GM19438 (cell line): ENCODE results near the gene RPEL1.
"Not testable (repeated sequence)": the region's sequence is repeated elsewhere in the genome, so short reads cannot be mapped to it uniquely, and the experiment has no call there.

Source experiments
- ATAC-seq: cut with Tn5 transposase; IDR thresholded peaks from one replicate; pipeline ENCODE4 v1.9.1; 2021; ENCODE audit warnings: low read depth; ENCODE audit not compliant: unreplicated experiment

Gene RPEL1

DNA sequence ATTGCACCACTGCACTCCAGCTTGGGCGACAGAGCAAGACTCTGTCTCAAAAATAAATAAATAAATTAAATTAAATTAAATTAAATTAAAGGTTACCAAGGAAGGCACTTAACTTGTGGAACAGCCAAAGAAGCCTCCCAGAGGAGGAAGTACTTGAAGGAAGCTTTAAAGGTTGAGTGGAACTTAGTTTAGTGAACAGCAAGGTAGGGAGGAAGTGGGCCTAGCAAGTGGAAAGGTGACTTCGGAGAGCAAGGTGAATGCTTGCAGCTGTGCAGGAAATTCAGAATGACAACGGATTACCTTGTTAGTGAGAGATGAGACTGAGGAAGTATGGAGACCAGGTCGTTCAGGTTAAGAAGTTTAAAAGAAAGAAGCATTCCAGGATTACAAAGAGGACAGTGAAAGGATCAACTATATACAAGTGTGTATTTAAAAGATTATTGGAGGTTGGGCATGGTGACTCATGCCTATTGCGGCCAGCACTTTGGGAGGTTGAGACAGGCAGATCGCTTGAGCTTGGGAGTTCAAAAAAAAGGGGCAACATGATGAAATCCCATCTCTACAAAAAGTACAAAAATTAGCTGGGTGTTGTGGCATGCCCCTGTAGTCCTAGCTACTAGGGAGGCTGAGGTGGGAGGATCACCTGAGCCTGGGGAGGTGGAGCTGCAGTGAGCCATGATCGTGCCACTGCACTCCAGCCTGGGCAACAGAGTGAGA, 12.8 kb upstream of the RPEL1 start:
- no peak for ATAC-seq

DNA sequence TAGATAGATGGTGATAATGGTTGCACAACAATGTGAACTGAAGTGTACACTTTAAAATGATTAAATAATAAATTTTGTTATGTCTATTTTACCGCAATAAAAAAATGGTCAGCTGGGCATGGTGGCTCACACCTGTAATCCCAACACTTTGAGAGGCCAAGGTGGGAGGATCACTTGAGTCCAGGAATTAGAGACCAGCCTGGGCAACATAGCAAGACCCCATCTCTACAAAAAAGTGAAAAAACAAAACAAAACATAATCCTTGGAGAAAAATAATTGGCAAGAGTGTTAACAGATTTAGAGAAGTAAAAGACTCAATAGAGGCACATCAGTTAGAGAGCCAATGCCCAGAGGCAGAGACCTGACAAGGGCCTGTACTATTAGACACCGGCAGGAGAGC, 9.9 kb upstream of the RPEL1 start:
- no peak for ATAC-seq

DNA sequence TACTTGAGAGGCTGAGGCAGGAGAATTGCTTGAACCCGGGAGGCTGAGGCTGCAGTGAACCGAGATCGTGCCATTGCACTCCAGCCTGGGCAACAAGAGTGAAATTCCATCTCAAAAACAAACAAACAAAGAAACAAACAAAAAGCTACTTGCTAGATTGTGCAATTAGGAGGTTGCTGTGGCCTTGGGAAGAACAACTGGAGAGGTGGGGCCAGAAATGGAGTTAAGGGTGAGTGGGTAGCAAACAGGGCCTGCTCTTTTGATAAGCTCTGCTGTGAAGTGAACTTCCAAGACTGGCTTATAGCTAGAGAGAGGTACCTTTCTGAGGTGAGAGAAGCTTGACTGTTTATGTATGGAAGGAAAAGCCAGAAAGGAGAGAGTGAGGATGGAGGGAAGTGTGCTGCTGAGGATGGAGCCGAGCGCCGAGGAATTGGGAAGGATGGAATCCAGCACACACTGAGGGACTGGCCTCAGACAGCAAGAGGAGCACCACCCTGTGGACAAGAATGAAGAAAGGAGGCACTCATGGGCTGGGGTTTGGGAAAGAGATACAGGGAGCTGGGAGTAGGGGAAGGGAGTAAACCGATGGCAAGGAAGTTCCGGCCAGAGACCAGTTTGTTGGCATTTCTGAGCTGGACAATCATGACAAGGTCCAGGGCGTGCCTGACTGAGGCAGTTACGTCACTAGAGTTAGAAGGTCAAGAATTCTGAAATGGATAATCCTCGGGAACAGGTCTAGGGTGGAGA, 7.0 kb upstream of the RPEL1 start:
- ATAC-seq: no peak

DNA sequence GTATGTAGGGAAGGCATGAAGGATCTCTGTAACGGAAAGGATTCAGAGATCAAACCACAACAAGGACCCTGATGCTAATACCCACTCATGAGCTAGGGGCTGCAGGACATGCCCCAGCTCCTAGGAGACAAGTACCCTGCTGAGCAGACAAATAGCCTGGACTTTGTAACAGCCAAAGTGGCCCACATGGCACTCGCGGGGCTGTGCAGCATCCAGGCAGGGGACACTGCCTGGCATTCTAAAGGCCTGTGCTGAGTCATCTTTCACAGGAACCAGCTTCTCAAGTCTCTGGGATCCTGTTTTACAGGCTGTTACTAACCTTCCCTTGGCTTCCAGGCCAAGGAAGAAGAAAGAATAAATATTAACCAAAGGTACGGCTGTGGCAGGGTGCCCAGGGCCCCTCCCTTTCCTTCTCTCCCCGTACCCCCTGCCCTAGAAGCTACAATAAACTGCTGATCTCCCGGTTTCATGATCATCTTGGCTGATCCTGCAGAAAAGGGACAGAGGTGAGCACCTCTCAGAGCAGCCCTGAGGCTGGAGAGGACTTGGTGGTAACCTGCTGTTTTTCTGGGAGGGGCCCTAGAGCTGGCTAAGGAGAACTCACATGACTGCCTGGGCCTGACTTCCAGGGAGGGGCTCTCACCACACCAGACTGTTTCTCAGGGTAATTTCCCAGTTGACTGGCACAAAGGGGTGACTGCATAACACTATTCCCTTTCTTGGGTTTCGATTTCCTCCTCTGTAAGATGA, 4.2 kb upstream of the RPEL1 start:
- no peak for ATAC-seq

DNA sequence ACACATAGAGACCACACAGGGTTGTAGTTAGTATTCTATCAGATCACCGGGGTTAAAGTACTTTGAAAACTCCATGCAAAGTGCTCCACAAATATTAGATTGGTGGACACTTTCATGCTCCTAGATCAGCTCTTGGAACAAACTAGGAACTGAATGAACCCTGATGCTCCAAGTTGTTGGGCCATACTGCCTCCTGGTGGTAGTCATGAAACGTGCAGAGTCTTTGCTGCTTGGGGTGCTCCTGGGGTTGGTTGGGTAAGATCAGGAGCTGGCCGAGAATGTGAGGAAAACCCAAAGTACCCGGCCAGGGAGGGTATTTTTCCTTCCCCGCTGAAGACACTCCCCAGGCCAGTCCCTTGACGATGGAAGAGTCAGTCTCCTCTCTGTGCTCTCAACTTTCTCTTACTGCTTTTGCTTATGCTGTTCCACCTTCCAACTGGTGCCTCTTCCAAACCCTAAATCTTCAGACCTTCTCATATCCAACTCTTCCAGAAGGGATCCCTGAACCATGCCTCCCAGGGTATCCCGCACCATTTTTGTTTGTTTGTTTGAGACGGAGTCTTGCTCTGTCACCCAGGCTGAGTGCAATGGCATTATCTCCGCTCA, 918 bp upstream of the RPEL1 start:
- ATAC-seq: no peak

DNA sequence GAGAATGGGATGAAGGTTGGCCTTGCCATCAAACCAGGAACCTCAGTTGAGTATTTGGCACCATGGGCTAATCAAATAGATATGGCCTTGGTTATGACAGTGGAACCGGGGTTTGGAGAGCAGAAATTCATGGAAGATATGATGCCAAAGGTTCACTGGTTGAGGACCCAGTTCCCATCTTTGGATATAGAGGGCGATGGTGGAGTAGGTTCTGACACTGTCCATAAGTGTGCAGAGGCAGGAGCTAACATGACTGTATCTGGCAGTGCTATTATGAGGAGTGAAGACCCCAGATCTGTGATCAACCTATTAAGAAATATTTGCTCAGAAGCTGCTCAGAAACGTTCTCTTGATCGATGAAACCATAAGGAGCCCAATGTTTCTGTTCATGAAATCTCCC, 637 bp downstream of the RPEL1 start:
- ATAC-seq: no peak

DNA sequence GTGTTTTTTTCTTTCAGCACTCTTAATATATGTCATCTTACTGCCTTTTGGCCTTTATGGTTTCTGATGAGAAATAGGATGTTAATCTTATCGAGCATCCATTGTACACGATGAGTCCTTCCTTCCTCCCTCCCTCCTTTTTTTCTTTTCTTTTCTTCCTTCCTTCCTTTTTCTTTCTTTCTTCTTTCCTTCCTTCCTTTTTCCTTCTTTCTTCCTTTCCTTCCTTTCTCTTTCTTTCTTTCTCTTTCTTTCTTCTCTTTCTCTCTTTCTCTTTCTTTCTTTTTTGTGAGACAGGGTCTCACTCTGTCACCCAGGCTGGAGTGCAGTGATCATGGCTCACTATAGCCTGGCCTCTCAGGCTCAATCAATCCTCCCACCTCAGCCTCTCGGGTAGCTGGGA, 8.4 kb downstream of the RPEL1 start:
- ATAC-seq: no peak

DNA sequence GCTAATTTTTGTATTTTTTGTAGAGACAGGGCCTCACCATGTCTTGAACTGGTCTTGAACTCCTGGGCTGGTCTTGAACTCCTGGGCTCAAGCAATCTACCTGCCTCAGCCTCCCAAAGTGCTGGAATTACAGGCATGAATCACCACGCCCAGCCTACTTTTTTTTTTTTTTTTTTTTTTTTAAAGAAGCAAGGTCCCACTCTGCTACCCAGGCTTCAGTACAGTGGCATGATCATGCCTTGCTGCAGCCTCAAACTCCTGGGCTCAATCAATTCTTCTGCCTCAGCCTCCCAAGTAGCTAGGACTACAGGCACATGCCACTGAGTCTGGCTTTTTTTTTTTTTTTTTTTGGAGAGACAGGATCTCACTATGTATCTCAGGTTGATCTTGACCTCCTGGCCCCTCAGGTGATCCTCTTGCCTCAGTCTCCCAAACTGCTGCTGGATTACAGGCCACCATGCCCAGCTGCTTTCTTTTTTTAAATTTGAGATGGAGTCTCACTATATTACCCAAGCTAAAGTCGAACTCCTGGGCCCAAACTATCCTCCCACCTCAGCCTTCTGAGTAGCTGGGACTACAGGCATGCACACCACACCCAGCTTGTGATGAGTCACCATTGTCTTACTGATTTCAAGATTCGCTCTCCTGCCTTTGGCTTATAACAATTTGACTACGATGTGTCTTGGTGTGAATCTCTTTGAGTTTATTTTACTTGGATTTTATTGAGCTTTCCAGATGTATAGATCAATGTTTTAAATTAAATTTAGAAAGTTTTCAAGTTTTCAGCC, 9.0 kb downstream of the RPEL1 start:
- no peak for ATAC-seq

DNA sequence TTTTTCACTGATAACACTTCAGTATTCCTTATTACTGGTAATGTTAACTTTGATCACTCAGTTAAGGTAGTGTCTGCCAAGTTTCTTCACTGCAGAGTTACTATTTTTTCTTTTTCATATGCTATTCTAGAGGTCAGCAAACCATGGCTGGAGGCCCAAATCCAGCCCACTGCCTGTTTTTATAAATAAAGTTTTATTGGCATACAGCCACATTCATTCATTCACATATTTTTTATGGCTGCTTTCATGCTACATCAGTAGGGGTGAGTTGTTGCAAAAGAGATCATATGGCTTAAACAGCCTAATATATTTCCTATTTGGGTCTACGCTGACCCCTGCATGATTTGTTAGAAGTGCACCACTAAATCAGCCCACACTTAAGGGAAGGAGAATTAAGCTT, 10.9 kb downstream of the RPEL1 start:
- no peak for ATAC-seq

DNA sequence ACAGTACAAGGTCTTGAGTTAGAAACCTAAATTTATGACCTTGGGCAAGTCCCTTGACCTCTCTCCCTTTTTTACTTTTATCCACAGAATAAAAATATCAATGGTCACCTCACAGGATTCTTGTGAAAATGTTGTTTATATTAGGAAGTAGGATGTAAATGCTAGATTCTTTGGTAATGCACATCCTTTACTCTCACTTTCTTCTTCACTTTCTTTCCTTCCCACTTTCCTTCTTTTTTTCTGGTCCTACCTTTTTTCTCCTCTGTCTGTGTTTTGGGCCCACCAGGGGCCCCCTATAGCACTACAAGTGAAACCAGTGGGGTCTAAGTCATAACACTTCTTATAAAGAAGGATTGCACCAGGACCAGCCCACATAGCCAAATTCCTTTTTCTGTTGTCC, 12.1 kb downstream of the RPEL1 start:
- no peak for ATAC-seq

DNA sequence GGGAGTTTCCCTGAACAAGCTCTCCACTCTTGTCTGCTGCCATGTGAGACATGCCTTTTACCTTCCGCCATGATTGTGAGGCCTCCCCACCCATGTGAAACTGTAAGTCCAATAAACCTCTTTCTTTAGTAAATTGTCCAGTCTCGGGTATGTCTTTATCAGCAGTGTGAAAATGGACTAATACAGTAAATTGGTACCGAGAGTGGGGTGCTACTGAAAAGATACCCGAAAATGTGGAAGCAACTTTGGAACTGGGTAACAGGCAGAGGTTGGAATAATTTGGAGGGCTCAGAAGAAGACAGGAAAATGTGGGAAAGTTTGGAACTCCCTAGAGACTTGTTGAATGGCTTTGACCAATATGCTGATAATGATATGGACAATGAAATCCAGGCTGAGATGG, 13.2 kb downstream of the RPEL1 start:
- ATAC-seq: not testable (repeated sequence)

DNA sequence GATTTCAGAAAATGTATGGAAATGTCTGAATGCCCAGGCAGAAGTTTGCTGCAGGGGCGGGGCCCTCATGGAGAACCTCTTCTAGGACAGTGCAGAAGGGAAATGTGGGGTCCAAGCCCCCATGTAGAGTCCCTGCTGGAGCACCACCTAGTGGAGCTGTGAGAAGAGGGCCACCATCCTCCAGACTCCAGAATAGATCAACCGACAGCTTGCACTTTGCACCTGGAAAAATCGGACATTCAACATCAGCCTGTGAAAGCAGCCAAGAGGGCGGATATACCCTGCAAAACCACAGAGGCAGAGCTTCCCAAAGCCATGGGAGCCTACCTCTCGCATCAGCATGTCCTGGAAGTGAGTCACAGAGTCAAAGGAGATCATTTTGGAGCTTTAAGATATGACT, 14.3 kb downstream of the RPEL1 start:
- ATAC-seq: no peak

DNA sequence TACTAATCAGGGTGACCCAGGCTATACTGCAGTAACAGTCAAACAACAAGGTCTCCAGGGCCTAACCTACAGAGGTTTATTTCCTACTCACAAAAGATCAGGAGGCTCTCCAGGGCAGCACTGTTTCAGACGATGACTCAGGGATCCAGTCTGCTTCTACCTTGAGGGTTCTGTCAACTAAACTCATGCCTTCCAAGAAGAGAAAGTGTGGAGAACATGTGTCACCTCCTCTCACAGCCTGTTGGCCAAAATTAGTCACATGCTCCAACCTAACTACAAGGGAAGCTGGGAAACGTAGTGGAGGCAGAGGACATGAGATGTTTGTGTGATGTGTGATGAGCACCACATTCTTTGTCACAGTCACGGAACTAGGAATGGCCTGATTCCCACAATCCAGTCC, 16.5 kb downstream of the RPEL1 start:
- ATAC-seq: no peak

DNA sequence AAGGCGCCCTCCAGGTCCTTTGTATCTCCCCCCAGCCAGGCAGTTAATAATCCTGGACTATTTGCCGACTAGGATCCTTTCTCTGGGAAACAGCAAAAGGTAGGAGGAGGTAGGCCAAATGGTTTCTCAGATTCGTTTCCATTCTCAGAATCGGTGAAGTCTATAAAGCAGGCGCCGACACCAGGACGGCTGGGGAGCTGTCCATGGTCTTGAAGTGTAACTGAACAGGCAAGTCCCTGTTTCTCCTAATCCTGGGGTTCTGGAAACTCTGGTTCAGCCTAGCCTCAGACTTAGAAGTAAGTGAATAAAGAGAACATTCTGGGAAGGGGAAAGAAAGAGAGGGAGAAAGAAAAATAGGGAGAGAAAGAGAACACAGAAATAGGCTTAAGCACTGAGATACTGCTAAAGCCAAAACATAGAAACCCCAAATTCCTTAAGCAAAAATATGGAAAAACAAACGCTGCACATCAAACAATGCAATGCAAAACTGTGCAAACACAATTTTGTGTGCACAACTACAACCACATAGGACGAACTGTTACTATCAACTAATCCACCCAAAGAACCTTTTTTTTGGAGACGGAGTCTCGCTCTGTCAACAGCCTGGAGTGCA, 20.1 kb downstream of the RPEL1 start:
- no peak for ATAC-seq

DNA sequence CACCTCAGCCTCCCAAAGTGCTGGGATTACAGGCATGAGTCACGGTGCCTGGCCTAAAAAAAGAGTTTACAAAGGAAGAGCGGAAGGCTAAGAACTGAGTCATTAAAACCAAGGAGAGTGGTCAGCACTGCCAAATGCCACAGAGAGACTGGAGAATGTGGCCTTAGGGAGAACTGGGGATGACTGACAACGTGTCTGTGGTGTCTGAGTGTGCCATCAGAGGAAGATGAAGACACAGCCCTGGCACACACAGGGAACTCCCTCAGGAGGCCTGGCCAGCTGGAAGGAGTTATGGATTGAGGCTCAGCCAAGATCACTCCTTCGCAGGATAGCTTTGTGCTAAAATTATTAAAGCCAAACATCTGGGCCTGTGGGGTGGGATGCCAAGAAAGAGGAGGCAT, 27.4 kb downstream of the RPEL1 start:
- no peak for ATAC-seq

DNA sequence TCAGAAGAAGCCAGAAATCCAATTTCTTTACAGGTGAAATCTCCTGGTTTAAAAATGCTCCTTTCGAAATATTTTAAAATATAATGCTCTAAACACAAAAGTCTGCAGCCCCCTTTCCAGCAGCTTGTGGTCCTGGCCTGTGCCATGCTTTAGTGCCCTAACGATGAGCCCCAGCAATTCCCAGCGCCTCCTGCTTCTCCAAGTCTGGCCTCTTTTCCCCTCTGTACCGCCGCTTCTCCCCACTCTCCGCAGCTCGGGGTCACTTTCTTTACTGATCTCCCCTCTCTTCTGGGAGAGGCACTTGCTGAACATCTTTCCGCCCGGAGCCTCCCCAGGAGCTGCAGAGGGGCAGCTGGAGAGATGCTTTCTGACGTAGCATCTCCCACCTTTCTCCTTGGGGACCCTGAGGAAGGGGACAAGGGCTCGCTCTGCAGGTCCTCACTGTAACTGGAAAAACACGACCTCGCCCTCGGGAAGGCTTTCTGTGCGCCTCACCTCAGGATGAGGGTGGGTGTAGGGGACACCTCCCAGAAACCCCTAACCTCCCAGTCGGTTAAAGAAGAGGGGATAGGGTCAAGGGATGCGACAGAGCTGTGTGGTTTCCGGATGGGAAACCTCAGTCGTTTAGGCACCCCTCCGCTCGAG, 30.7 kb downstream of the RPEL1 start:
- no peak for ATAC-seq

DNA sequence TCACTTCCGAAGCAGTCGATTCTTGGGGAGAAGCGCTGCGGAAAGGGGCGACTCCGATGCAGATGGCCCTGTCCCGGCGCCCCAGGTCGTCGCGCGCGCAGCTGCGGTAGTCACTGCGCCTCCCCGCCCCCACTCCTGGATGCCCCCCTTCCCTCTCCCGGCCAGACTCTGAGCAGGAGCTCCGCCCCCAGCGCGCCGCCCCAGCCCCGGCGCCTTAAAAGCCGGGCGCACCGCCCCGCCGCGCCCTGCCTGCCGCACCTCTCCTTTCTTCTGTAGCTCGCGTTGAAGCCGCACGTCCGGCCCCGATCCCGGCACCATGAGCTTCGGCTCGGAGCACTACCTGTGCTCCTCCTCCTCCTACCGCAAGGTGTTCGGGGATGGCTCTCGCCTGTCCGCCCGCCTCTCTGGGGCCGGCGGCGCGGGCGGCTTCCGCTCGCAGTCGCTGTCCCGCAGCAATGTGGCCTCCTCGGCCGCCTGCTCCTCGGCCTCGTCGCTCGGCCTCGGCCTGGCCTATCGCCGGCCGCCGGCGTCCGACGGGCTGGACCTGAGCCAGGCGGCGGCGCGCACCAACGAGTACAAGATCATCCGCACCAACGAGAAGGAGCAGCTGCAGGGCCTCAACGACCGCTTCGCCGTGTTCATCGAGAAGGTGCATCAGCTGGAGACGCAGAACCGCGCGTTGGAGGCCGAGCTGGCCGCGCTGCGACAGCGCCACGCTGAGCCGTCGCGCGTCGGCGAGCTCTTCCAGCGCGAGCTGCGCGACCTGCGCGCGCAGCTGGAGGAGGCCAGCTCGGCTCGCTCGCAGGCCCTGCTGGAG, 31.4 kb downstream of the RPEL1 start, which contains the start of gene INA:
Gene INA, plus strand, starts transcription at position 243 of the 817 bp plus-strand sequence. Its CDS starts 74 bp downstream, at position 317.
- no peak for ATAC-seq

DNA sequence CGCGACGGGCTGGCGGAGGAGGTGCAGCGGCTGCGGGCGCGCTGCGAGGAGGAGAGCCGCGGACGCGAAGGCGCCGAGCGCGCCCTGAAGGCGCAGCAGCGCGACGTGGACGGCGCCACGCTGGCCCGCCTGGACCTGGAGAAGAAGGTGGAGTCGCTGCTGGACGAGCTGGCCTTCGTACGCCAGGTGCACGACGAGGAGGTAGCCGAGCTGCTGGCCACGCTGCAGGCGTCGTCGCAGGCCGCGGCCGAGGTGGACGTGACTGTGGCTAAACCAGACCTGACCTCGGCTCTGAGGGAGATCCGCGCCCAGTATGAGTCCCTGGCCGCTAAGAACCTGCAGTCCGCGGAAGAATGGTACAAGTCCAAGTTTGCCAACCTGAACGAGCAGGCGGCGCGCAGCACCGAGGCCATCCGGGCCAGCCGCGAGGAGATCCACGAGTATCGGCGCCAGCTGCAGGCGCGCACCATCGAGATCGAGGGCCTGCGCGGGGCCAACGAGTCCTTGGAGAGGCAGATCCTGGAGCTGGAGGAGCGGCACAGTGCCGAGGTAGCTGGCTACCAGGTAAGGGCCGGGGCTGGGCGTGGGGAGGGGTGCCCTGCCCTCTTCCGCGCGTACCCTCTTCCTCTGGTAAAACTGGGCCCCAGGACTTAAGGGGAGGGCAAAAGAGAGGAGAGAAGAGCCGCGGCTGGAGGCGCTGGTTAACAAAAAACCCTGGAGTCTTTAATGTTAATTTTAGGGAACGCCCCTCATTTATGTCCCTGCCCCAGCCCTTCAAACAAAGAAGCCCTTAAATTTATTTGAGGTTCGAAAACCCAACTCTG, 32.2 kb downstream of the RPEL1 start:
- ATAC-seq: no peak
